ENCODE results near the gene JAZF1. TPM values are rescaled to one million over a fixed set of nuclear protein-coding genes. Genes with fewer than 3 reads are reported as not detected.

JAZF1 gene
- total and polyA plus RNA-seq, 2 experiments from 2014 or later: 13.8 to 19.6 TPM

DNA sequence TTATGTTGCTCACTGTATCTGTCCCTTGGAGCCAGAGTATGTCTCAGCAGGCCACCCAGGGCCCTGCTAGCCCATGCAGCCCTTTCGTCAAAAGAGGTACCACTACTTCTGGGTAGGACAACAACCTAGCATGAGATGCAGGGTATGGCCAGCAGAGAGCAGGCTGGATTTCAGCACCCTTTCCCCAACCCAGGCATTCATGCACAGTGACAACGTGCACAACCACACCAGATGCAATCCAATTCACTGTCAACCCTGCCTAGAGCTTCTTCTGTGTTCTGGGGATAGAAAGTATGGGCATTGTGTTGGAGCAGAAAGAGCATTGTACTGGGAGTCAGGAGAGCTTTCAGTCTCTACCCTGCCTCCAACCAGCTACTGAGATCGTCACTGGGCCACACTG is 37.9 kb downstream of the JAZF1 start:
- Histone ChIP-seq H3K27me3 (replicated peaks; ENCODE audit: insufficient read depth) (no peaks in the 10 kb centered on the region), H3K4me2 (ENCODE audit: unreplicated experiment) (no peak overlapping the region), H3K36me3 (ENCODE audit: low read depth) (no peaks in the 10 kb centered on the region), H3F3A (ENCODE audit: insufficient read depth) (0 out of 2 replicates have a peak, but pooled peaks cover 6% of the 10 kb centered on the region), H2AFZ (no peak overlapping the region), H3K27ac (no peak overlapping the region), H3K4me3 (no peak overlapping the region), H3K4me1 (ENCODE audit: insufficient read depth) (peaks cover 4% of the 10 kb centered on the region; the same call in 1 of the 2 replicates), H3K9ac (no peak overlapping the region), H3K9me3 (ENCODE audit: low read depth) (no peaks in the 10 kb centered on the region), H3K79me2 (ENCODE audit: insufficient read depth) (peaks cover 61% of the 10 kb centered on the region), H4K20me1 (ENCODE audit: insufficient read depth) (no peaks in the 10 kb centered on the region), H3K9me2 (ENCODE audit: insufficient read depth) (no peaks in the 10 kb centered on the region)
- in situ Hi-C loops (cut with MboI): no loop called here
- TF ChIP-seq EZH2phosphoT487 (IDR thresholded peaks at IDR 0.05; ENCODE audit: insufficient read depth, low read depth): no peak
- TF ChIP-seq EZH2 (IDR thresholded peaks at IDR 0.05; ENCODE audit: insufficient read depth, poor library complexity, severe bottlenecking): no peak
- WGBS, 2 experiments (ENCODE audit: low coverage in 1 of 2, low lambda C conversion rate in 2 of 2, missing lambda C conversion rate in 2 of 2): 87 to 88% methylated on average over 3 of the region's 3 CpGs
- DNase-seq: no peak

DNA sequence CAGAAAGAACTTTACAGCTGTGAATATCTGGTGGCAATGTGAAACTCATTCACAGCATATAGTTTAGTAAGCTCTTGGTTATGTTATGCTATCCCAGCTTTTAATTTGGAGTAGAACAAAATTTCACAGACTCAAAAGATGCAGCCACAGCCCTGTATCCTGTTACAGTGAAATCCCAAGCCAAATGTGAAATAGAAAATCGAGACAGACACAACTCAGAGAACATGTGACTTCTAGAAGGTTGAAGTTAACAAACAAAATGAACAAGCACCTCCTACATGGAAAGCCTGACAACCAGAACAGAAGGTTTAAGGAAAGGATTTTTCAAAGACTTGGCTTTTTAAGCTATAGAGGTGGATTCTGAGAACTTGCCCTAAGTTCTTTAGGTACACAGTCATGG is 39.6 kb downstream of the JAZF1 start:
- 6 to 8% methylated on average over 1 of the region's 1 CpG for WGBS, 2 experiments (ENCODE audit: low coverage in 1 of 2, low lambda C conversion rate in 2 of 2, missing lambda C conversion rate in 2 of 2)
- no peak overlapping the region for H2AFZ ChIP-seq
- in situ Hi-C loops (cut with MboI): no loop called here
- H3K27ac ChIP-seq: no peak overlapping the region
- peaks cover 4% of the 10 kb centered on the region; the same call in 1 of the 2 replicates for H3K4me1 ChIP-seq (ENCODE audit: insufficient read depth)
- DNase-seq: no peak
- H3K4me2 ChIP-seq (ENCODE audit: unreplicated experiment): no peak overlapping the region
- no peaks in the 10 kb centered on the region for H3K9me3 ChIP-seq (ENCODE audit: low read depth)
- no peaks in the 10 kb centered on the region for H4K20me1 ChIP-seq (ENCODE audit: insufficient read depth)
- H3K27me3 ChIP-seq (replicated peaks; ENCODE audit: insufficient read depth): no peaks in the 10 kb centered on the region
- no peaks in the 10 kb centered on the region for H3K36me3 ChIP-seq (ENCODE audit: low read depth)
- H3K9me2 ChIP-seq (ENCODE audit: insufficient read depth): no peaks in the 10 kb centered on the region
- H3F3A ChIP-seq (ENCODE audit: insufficient read depth): 0 out of 2 replicates have a peak, but pooled peaks cover 6% of the 10 kb centered on the region
- TF ChIP-seq EZH2 (IDR thresholded peaks at IDR 0.05; ENCODE audit: insufficient read depth, poor library complexity, severe bottlenecking): no peak
- TF ChIP-seq EZH2phosphoT487 (IDR thresholded peaks at IDR 0.05; ENCODE audit: insufficient read depth, low read depth): no peak
- no peak overlapping the region for H3K9ac ChIP-seq
- H3K4me3 ChIP-seq: no peak overlapping the region
- peaks cover 50% of the 10 kb centered on the region for H3K79me2 ChIP-seq (ENCODE audit: insufficient read depth)

DNA sequence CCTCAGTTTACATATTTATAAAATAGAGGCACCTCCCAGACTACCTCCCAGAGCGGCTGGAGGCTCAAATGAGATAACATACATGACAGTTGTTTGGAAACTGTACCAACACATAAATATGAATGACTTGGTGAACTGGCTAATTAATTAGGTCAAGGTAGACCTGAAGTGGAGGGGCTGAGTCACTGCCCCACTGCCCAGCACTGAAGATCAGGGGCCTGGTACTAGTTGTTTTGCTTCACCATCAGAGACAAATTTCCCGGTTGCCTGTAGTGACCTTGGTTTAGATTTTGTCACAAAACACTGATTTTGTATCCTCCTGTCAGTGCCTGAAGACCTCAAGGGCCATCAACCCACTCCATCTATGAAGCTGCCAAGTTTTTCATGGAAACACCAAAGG is 41.8 kb downstream of the JAZF1 start:
- Histone ChIP-seq H3K27me3 (replicated peaks; ENCODE audit: insufficient read depth) (no peaks in the 10 kb centered on the region), H3F3A (ENCODE audit: insufficient read depth) (0 out of 2 replicates have a peak, but pooled peaks cover 6% of the 10 kb centered on the region), H3K9ac (no peak overlapping the region), H3K9me2 (ENCODE audit: insufficient read depth) (no peaks in the 10 kb centered on the region), H4K20me1 (ENCODE audit: insufficient read depth) (no peaks in the 10 kb centered on the region), H3K36me3 (ENCODE audit: low read depth) (no peaks in the 10 kb centered on the region), H3K9me3 (ENCODE audit: low read depth) (no peaks in the 10 kb centered on the region), H2AFZ (no peak overlapping the region), H3K4me3 (no peak overlapping the region), H3K4me1 (ENCODE audit: insufficient read depth) (peaks cover 4% of the 10 kb centered on the region; the same call in 1 of the 2 replicates), H3K27ac (no peak overlapping the region), H3K79me2 (ENCODE audit: insufficient read depth) (peaks cover 54% of the 10 kb centered on the region), H3K4me2 (ENCODE audit: unreplicated experiment) (no peak overlapping the region)
- TF ChIP-seq EZH2phosphoT487 (IDR thresholded peaks at IDR 0.05; ENCODE audit: insufficient read depth, low read depth): no peak
- no peak for TF ChIP-seq EZH2 (IDR thresholded peaks at IDR 0.05; ENCODE audit: insufficient read depth, poor library complexity, severe bottlenecking)
- DNase-seq: no peak
- 92 to 100% methylated on average over 2 of the region's 2 CpGs for WGBS, 2 experiments (ENCODE audit: low coverage in 1 of 2, low lambda C conversion rate in 2 of 2, missing lambda C conversion rate in 2 of 2)
- in situ Hi-C loops (cut with MboI): no loop called here

DNA sequence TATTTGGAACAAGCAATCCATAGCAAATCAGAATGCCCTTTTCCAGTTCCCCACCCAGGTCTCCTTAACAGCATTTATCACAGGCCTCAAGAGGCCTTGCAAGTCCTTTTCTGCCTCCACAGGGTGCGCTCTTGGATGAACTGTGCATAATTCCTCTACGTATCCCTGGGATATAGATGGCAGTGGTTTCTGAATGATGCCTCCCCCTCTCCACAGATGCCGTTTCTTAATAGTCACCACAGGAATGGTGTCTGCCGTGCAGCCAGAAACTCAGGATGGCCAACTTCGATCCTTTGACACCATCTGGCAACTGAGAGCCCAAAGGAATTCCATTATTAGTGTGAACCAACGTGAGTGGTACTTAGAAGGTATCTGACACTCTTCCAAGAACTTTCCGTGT is 43.1 kb downstream of the JAZF1 start:
- WGBS, 2 experiments (ENCODE audit: low coverage in 1 of 2, low lambda C conversion rate in 2 of 2, missing lambda C conversion rate in 2 of 2): 84 to 85% methylated on average over 7 of the region's 7 CpGs
- Histone ChIP-seq H3K27me3 (replicated peaks; ENCODE audit: insufficient read depth) (no peaks in the 10 kb centered on the region), H3K9me3 (ENCODE audit: low read depth) (no peaks in the 10 kb centered on the region), H3K27ac (no peak overlapping the region), H3K9ac (no peak overlapping the region), H3K4me3 (no peak overlapping the region), H3K9me2 (ENCODE audit: insufficient read depth) (no peaks in the 10 kb centered on the region), H3K36me3 (ENCODE audit: low read depth) (no peaks in the 10 kb centered on the region), H3F3A (ENCODE audit: insufficient read depth) (0 out of 2 replicates have a peak, but pooled peaks cover 6% of the 10 kb centered on the region), H4K20me1 (ENCODE audit: insufficient read depth) (0 out of 2 replicates have a peak, but pooled peaks cover under 1% of the 10 kb centered on the region), H2AFZ (no peak overlapping the region), H3K4me1 (ENCODE audit: insufficient read depth) (peaks cover 14% of the 10 kb centered on the region), H3K4me2 (ENCODE audit: unreplicated experiment) (no peak overlapping the region), H3K79me2 (ENCODE audit: insufficient read depth) (peaks cover 48% of the 10 kb centered on the region)
- in situ Hi-C loops (cut with MboI): no loop called here
- TF ChIP-seq EZH2 (IDR thresholded peaks at IDR 0.05; ENCODE audit: insufficient read depth, poor library complexity, severe bottlenecking) (no peak), EZH2phosphoT487 (IDR thresholded peaks at IDR 0.05; ENCODE audit: insufficient read depth, low read depth) (no peak)
- DNase-seq: no peak

Data from GM23248 (cell line).